HCT116 (cell line): ENCODE data around the gene LHFPL6. TPM values are rescaled to one million over a fixed set of nuclear protein-coding genes. Genes with fewer than 3 reads are reported as not detected.

Experiments used
- ATAC-seq: fragments of 200-7000 bp; cut with Tn5 transposase; 2 replicates; pipeline ENCODE4 v1.9.1; 2020; ENCODE audit warnings: mild to moderate bottlenecking, moderate library complexity
- BruUV-seq: library from RNA; stranded (reverse); fragments of 400-500 nt; replicated peaks from 2 replicates; lab custom pipeline; 2021; lab: Mats Ljungman, UMichigan
- CTCF ChIA-PET: fragments of 300-600 bp; sonication (Branson Sonifier 250); formaldehyde crosslinking; loops from one replicate; lab custom pipeline; 2021; ENCODE audit warnings: antibody characterized with exemption; lab: Charles Lee
- POLR2A ChIA-PET: fragments of 300-600, 350-600 bp; sonication (Branson Sonifier 250); formaldehyde crosslinking; loops from one replicate; lab custom pipeline; 2021; ENCODE audit warnings: antibody characterized with exemption; lab: Charles Lee
- RAD21 ChIA-PET, 2 experiments: fragments of 300-600 bp; sonication (Branson Sonifier 250); formaldehyde crosslinking; loops; one replicate each; lab custom pipeline; 2023; ENCODE audit warnings: low total read pairs in 2 of 2; ENCODE audit not compliant: uncharacterized antibody in 2 of 2, unreplicated experiment in 2 of 2, low non-redundant PET in 1 of 2; lab: Charles Lee
- DNase-seq: peaks from one replicate; pipeline ENCODE4 v3.0.0-alpha.2; 2010; ENCODE audit warnings: low read depth, low spot score
- H2AFZ ChIP-seq: fragments of 200-600 bp; shearing (Covaris generic), sonication (generic); 2 replicates; pipeline ENCODE4 v1.6.1; 2017; ENCODE audit warnings: low read depth, mixed run types, mixed read lengths, antibody characterized with exemption, low read length; ENCODE audit not compliant: poor library complexity, severe bottlenecking
- H3K27ac ChIP-seq: 2 replicates; pipeline ENCODE4 v1.5.1; 2012; ENCODE audit warnings: low read depth, low read length
- H3K27me3 ChIP-seq: fragments of 200-600 bp; sonication (generic); 2 replicates; pipeline ENCODE4 v1.6.1; 2016; ENCODE audit warnings: mixed run types, low read length, mixed read lengths; ENCODE audit not compliant: insufficient read depth
- H3K36me3 ChIP-seq, 2 experiments: fragments of 200-500 bp in 1 of 2; fragments of 200-600 bp in 1 of 2; sonication (Bioruptor generic) in 1 of 2; sonication (generic) in 1 of 2; 2 replicates each; pipeline versions ENCODE4 v1.5.1 to v1.6.1; 2014 to 2016; ENCODE audit warnings: low read length in 2 of 2, inconsistent platforms in 1 of 2, mixed read lengths in 1 of 2, mixed run types in 1 of 2; ENCODE audit not compliant: insufficient read depth in 2 of 2, control insufficient read depth in 1 of 2
- H3K4me1 ChIP-seq, 2 experiments: fragments of 200-600 bp in 1 of 2; sonication (generic) in 1 of 2; 2 replicates each; pipeline versions ENCODE4 v1.5.1 to v1.6.1; 2012 to 2017; ENCODE audit warnings: low read length in 2 of 2, inconsistent platforms in 1 of 2, mild to moderate bottlenecking in 1 of 2, mixed read lengths in 1 of 2, mixed run types in 1 of 2, moderate library complexity in 1 of 2; ENCODE audit not compliant: insufficient read depth in 2 of 2, control insufficient read depth in 1 of 2
- H3K4me2 ChIP-seq: fragments of 200-600 bp; sonication (generic); 2 replicates; pipeline ENCODE4 v1.6.1; 2017; ENCODE audit warnings: mixed run types, low read length, mixed read lengths
- H3K4me3 ChIP-seq, 2 experiments: fragments of 200-600 bp in 1 of 2; sonication (generic) in 1 of 2; replicated peaks in 1 of 2; 2 replicates each; pipeline ENCODE4 v1.5.1; 2011 to 2016; ENCODE audit warnings: low read length in 2 of 2, control low read depth in 1 of 2, low read depth in 1 of 2, mild to moderate bottlenecking in 1 of 2, mixed read lengths in 1 of 2, mixed run types in 1 of 2
- H3K79me2 ChIP-seq: fragments of 200-600 bp; sonication (generic); 2 replicates; pipeline ENCODE4 v1.6.1; 2017; ENCODE audit warnings: mild to moderate bottlenecking, mixed run types, low read length, moderate library complexity, mixed read lengths; ENCODE audit not compliant: insufficient read depth
- H3K9ac ChIP-seq: fragments of 200-600 bp; sonication (generic); 2 replicates; pipeline ENCODE4 v1.6.1; 2016; ENCODE audit warnings: low read length, mixed read lengths
- H3K9me2 ChIP-seq: fragments of 200-600 bp; sonication (generic), shearing (Covaris generic); 2 replicates; pipeline ENCODE4 v1.6.1; 2017; ENCODE audit warnings: mixed run types, mild to moderate bottlenecking, moderate library complexity; ENCODE audit not compliant: insufficient read depth
- H3K9me3 ChIP-seq, 2 experiments: fragments of 200-500 bp in 1 of 2; fragments of 200-600 bp in 1 of 2; sonication (Bioruptor generic) in 1 of 2; sonication (generic) in 1 of 2; 2 replicates each; pipeline ENCODE4 v1.6.1; 2014 to 2017; ENCODE audit warnings: low read length in 2 of 2, mixed read lengths in 2 of 2, inconsistent platforms in 1 of 2, low read depth in 1 of 2, mild to moderate bottlenecking in 1 of 2, mixed run types in 1 of 2, moderate library complexity in 1 of 2; ENCODE audit not compliant: control insufficient read depth in 1 of 2, insufficient read depth in 1 of 2
- H4K20me1 ChIP-seq: fragments of 200-600 bp; sonication (generic), shearing (Covaris generic); 2 replicates; pipeline ENCODE4 v1.6.1; 2017; ENCODE audit warnings: mixed run types, mild to moderate bottlenecking, moderate library complexity; ENCODE audit not compliant: insufficient read depth
- ATF3 ChIP-seq: IDR thresholded peaks from 2 replicates; pipeline ENCODE4 v1.6.1; 2012
- CBX3 ChIP-seq: IDR thresholded peaks from 2 replicates; pipeline ENCODE4 v1.6.1; 2012; ENCODE audit warnings: low read depth
- CTCF ChIP-seq, 3 experiments: fragments of 200-600 bp in 1 of 3; sonication (generic) in 1 of 3; IDR thresholded peaks in 2 of 3; conservative IDR thresholded peaks in 1 of 3; 2 replicates each; pipeline ENCODE4 v1.5.1; 2012 to 2017; ENCODE audit warnings: low read depth in 2 of 3, low read length in 2 of 3, antibody characterized with exemption in 1 of 3, borderline replicate concordance in 1 of 3, control low read depth in 1 of 3, mild to moderate bottlenecking in 1 of 3, mixed read lengths in 1 of 3, mixed run types in 1 of 3, moderate library complexity in 1 of 3; ENCODE audit not compliant: insufficient read depth in 1 of 3
- EGR1 ChIP-seq: IDR thresholded peaks from 2 replicates; pipeline ENCODE4 v1.6.1; 2012; ENCODE audit warnings: low read depth
- ELF1 ChIP-seq: IDR thresholded peaks from 2 replicates; pipeline ENCODE4 v1.6.1; 2012; ENCODE audit warnings: low read depth, borderline replicate concordance
- EZH2phosphoT487 ChIP-seq: fragments of 200-600 bp; IDR thresholded peaks from 2 replicates; pipeline ENCODE4 v1.6.1; 2018; ENCODE audit warnings: antibody characterized with exemption, borderline replicate concordance
- JUND ChIP-seq: IDR thresholded peaks from 2 replicates; pipeline ENCODE4 v1.6.1; 2012
- MAX ChIP-seq: IDR thresholded peaks from 2 replicates; pipeline ENCODE4 v1.6.1; 2012
- POLR2A ChIP-seq: IDR thresholded peaks from 2 replicates; pipeline ENCODE4 v1.7.0; 2011; ENCODE audit warnings: borderline replicate concordance; ENCODE audit not compliant: insufficient read depth, insufficient read length; ENCODE audit errors: extremely low read depth
- POLR2AphosphoS5 ChIP-seq: IDR thresholded peaks from 2 replicates; pipeline ENCODE4 v1.6.1; 2011; ENCODE audit warnings: mild to moderate bottlenecking, low read depth, low read length, moderate library complexity
- RAD21 ChIP-seq: IDR thresholded peaks from 2 replicates; pipeline ENCODE4 v1.6.1; 2012; ENCODE audit warnings: low read depth, mild to moderate bottlenecking
- REST ChIP-seq: IDR thresholded peaks from 2 replicates; pipeline ENCODE4 v1.6.1; 2012; ENCODE audit warnings: low read depth
- SIN3A ChIP-seq: IDR thresholded peaks from 2 replicates; pipeline ENCODE4 v1.6.1; 2012; ENCODE audit warnings: low read depth
- SP1 ChIP-seq: IDR thresholded peaks from 2 replicates; pipeline ENCODE4 v1.6.1; 2012; ENCODE audit warnings: low read depth
- SRF ChIP-seq: IDR thresholded peaks from 2 replicates; pipeline ENCODE4 v1.6.1; 2012; ENCODE audit warnings: low read depth
- TCF7L2 ChIP-seq: IDR thresholded peaks from 2 replicates; pipeline ENCODE4 v1.7.0; 2011; ENCODE audit warnings: borderline replicate concordance, inconsistent platforms; ENCODE audit not compliant: insufficient read depth, insufficient read length; ENCODE audit errors: extremely low read depth
- YY1 ChIP-seq: IDR thresholded peaks from 2 replicates; pipeline ENCODE4 v1.6.1; 2011; ENCODE audit warnings: low read length, low read depth, moderate library complexity, mild to moderate bottlenecking; ENCODE audit not compliant: insufficient replicate concordance; ENCODE audit errors: extremely low read depth
- ZFX ChIP-seq: fragments of 450-650 bp; IDR thresholded peaks from 2 replicates; pipeline ENCODE4 v1.6.1; 2017
- ZNF274 ChIP-seq: fragments of 200-500 bp; sonication (Bioruptor generic); IDR thresholded peaks from 2 replicates; pipeline ENCODE4 v1.6.1; 2014; ENCODE audit warnings: mild to moderate bottlenecking, low read depth, low read length, inconsistent platforms
- intact Hi-C: fragments of 100-400 bp; cut with micrococcal nuclease; formaldehyde crosslinking; loops from 2 replicates; pipeline ENCODE4 v1.10.0; 2022
- total RNA-seq: library from RNA; stranded (reverse); gene quantifications from one replicate; pipeline ENCODE4 v1.2.1, GENCODE V29; 2021; ENCODE audit not compliant: unreplicated experiment

LHFPL6 gene
- total RNA-seq, 1 experiment from 2014 or later: 0.22 TPM

- no peak for ATAC-seq
- peaks cover 55% of the 10 kb centered on the region for H3K27me3 ChIP-seq
- H3K9me2 ChIP-seq: no peaks in the 10 kb centered on the region
- H3K36me3 ChIP-seq: no peaks in the 10 kb centered on the region
- no peak overlapping the region for H3K27ac ChIP-seq
- no TSS peak for BruUV-seq
- intact Hi-C loops: loop anchor here (5.0 to 10.0 kb wide), 2 partner anchors 193 to 364 kb away; no protein-coding TSS in a partner anchor
- ChIA-PET POLR2A (no interaction called here), RAD21 (no interaction called here), CTCF (no interaction called here)
- H3K9ac ChIP-seq: no peak overlapping the region
- no peaks in the 10 kb centered on the region for H3K79me2 ChIP-seq
- no peak for TF ChIP-seq MAX
- TF ChIP-seq EZH2phosphoT487: no peak
- TF ChIP-seq ATF3: no peak
- no peak for TF ChIP-seq SIN3A
- no peak for TF ChIP-seq YY1
- no peak for TF ChIP-seq EGR1
- TF ChIP-seq RAD21: no peak
- no peak for TF ChIP-seq ZFX
- TF ChIP-seq ELF1: no peak
- no peak for TF ChIP-seq SRF
- TF ChIP-seq SP1: no peak
- no peak for TF ChIP-seq REST
- no peak for TF ChIP-seq TCF7L2
- TF ChIP-seq ZNF274: no peak
- no peak for TF ChIP-seq JUND
- no peak for TF ChIP-seq POLR2A
- TF ChIP-seq CBX3: no peak
- TF ChIP-seq CTCF (IDR thresholded peaks at IDR 0.05 in 2 of 3, conservative IDR thresholded peaks at IDR 0.05 in 1 of 3; ENCODE audit: borderline replicate concordance in 1 of 3, insufficient read depth in 1 of 3, low read depth in 2 of 3, low read length in 2 of 3): no peak
- TF ChIP-seq POLR2AphosphoS5: no peak
- H2AFZ ChIP-seq: no peak overlapping the region
- H3K4me2 ChIP-seq: no peak overlapping the region
- no peak overlapping the region for H3K4me3 ChIP-seq
- no peaks in the 10 kb centered on the region for H3K4me1 ChIP-seq
- no peaks in the 10 kb centered on the region for H4K20me1 ChIP-seq
- DNase-seq: no peak
- H3K9me3 ChIP-seq: no peaks in the 10 kb centered on the region
Measured at GRCh38 chr13:39419068-39419467, 183.9 kb downstream of the LHFPL6 start.
